ENCODE data around the gene MYH7. TPM values are rescaled to one million over a fixed set of nuclear protein-coding genes. Genes with fewer than 3 reads are reported as not detected.
A peak's percentile ranks its signal among the peaks of the same experiment; 100 is the strongest.

MYH7 gene
- total RNA-seq, 1 experiment from 2014 or later = not detected

DNA sequence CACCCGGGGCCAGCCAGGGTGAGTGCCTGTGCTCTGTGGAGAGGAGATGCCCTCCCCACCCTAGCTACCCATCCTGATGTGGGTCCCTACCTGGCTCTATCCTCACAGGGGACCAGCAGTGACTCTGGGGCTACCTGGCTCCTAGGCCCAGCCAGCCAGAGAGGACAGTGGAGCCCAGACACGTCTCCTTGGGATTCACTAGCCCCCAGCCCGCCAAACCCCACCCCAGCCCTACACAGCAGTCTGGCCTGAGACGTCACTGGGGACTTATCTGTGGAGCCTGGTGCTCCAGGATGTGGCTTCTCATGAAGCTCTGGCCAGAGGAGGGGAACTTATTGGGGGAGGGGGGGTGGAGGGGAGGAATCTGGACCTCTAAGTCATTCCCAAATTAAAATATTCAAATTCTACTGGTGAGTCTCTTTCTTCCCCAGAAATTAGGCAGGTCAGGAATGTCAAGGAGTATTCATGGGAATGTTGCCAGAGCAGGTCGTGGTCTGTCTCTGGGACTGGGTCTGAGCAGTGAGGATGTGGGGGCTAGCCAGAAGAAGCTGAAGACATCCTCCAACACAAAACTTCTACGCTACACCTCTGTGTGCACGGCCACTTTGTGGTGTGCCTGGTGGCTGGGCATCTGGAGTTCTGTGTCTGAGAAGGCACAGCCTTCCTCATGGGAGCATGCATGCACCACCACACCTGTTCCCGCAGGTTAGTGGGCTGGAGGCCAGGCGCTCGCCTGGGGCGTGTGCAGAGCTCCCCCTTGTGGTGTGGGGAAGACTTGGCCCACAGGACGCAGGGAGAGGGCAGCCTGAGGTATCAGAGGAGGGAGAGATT is 55.9 kb downstream of the MYH7 start (continued):
- TF ChIP-seq, protein P1, sequence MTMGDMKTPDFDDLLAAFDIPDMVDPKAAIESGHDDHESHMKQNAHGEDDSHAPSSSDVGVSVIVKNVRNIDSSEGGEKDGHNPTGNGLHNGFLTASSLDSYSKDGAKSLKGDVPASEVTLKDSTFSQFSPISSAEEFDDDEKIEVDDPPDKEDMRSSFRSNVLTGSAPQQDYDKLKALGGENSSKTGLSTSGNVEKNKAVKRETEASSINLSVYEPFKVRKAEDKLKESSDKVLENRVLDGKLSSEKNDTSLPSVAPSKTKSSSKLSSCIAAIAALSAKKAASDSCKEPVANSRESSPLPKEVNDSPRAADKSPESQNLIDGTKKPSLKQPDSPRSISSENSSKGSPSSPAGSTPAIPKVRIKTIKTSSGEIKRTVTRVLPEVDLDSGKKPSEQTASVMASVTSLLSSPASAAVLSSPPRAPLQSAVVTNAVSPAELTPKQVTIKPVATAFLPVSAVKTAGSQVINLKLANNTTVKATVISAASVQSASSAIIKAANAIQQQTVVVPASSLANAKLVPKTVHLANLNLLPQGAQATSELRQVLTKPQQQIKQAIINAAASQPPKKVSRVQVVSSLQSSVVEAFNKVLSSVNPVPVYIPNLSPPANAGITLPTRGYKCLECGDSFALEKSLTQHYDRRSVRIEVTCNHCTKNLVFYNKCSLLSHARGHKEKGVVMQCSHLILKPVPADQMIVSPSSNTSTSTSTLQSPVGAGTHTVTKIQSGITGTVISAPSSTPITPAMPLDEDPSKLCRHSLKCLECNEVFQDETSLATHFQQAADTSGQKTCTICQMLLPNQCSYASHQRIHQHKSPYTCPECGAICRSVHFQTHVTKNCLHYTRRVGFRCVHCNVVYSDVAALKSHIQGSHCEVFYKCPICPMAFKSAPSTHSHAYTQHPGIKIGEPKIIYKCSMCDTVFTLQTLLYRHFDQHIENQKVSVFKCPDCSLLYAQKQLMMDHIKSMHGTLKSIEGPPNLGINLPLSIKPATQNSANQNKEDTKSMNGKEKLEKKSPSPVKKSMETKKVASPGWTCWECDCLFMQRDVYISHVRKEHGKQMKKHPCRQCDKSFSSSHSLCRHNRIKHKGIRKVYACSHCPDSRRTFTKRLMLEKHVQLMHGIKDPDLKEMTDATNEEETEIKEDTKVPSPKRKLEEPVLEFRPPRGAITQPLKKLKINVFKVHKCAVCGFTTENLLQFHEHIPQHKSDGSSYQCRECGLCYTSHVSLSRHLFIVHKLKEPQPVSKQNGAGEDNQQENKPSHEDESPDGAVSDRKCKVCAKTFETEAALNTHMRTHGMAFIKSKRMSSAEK (CRISPR knock-in tag; IDR thresholded peaks at IDR 0.05; ENCODE audit: borderline replicate concordance) = no peak
- TF ChIP-seq GABPB1 (CRISPR knock-in tag; IDR thresholded peaks at IDR 0.05) = peak; percentile 54; the same call in 1 of the 2 replicates

GRCh38 chr14:23378612-23379220 is 56.7 kb downstream of the MYH7 start:
- TF ChIP-seq AR (CRISPR knock-in tag; IDR thresholded peaks at IDR 0.05) = no peak
- TF ChIP-seq ZNF138 (CRISPR knock-in tag; conservative IDR thresholded peaks at IDR 0.05) = no peak
- TF ChIP-seq HMGA2 (CRISPR knock-in tag; IDR thresholded peaks at IDR 0.05) = no peak
- no peak for TF ChIP-seq ZNF121 (CRISPR knock-in tag; IDR thresholded peaks at IDR 0.05)
- no peak for TF ChIP-seq CREB1 (CRISPR knock-in tag; IDR thresholded peaks at IDR 0.05)
- TF ChIP-seq, protein P2, sequence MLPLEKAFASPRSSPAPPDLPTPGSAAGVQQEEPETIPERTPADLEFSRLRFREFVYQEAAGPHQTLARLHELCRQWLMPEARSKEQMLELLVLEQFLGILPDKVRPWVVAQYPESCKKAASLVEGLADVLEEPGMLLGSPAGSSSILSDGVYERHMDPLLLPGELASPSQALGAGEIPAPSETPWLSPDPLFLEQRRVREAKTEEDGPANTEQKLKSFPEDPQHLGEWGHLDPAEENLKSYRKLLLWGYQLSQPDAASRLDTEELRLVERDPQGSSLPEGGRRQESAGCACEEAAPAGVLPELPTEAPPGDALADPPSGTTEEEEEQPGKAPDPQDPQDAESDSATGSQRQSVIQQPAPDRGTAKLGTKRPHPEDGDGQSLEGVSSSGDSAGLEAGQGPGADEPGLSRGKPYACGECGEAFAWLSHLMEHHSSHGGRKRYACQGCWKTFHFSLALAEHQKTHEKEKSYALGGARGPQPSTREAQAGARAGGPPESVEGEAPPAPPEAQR (CRISPR knock-in tag; IDR thresholded peaks at IDR 0.05) = no peak
- TF ChIP-seq ATF1 (CRISPR knock-in tag; IDR thresholded peaks at IDR 0.05) = no peak
- TF ChIP-seq IRF1 (CRISPR knock-in tag; IDR thresholded peaks at IDR 0.05) = no peak
- TF ChIP-seq MYBL2 (CRISPR knock-in tag; IDR thresholded peaks at IDR 0.05) = no peak
- TF ChIP-seq SP1 (CRISPR knock-in tag; conservative IDR thresholded peaks at IDR 0.05) = no peak
- no peak for TF ChIP-seq SMAD3 (CRISPR knock-in tag; IDR thresholded peaks at IDR 0.05; ENCODE audit: borderline replicate concordance)
- no peak for TF ChIP-seq ZNF671 (CRISPR knock-in tag; IDR thresholded peaks at IDR 0.05)
- no peak for TF ChIP-seq GTF2I (CRISPR knock-in tag; conservative IDR thresholded peaks at IDR 0.05)
- TF ChIP-seq, protein P3, sequence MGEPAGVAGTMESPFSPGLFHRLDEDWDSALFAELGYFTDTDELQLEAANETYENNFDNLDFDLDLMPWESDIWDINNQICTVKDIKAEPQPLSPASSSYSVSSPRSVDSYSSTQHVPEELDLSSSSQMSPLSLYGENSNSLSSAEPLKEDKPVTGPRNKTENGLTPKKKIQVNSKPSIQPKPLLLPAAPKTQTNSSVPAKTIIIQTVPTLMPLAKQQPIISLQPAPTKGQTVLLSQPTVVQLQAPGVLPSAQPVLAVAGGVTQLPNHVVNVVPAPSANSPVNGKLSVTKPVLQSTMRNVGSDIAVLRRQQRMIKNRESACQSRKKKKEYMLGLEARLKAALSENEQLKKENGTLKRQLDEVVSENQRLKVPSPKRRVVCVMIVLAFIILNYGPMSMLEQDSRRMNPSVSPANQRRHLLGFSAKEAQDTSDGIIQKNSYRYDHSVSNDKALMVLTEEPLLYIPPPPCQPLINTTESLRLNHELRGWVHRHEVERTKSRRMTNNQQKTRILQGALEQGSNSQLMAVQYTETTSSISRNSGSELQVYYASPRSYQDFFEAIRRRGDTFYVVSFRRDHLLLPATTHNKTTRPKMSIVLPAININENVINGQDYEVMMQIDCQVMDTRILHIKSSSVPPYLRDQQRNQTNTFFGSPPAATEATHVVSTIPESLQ (CRISPR knock-in tag; IDR thresholded peaks at IDR 0.05) = no peak
- no peak for TF ChIP-seq CBFB (CRISPR knock-in tag; IDR thresholded peaks at IDR 0.05; ENCODE audit: low read depth)
- TF ChIP-seq ESRRA (CRISPR knock-in tag; IDR thresholded peaks at IDR 0.05; ENCODE audit: borderline replicate concordance) = no peak
- TF ChIP-seq ZNF263 (CRISPR knock-in tag; IDR thresholded peaks at IDR 0.05; ENCODE audit: low read depth) = no peak
- no peak for TF ChIP-seq USF2 (CRISPR knock-in tag; IDR thresholded peaks at IDR 0.05)
- no peak for TF ChIP-seq NFE2L1 (CRISPR knock-in tag; IDR thresholded peaks at IDR 0.05)
- TF ChIP-seq SOX15 (CRISPR knock-in tag; IDR thresholded peaks at IDR 0.05) = no peak
- no peak for ATAC-seq
- Mint-ChIP-seq H3K36me3 (no peaks in the 10 kb centered on the region), H3K4me3 (no peak overlapping the region), H3K4me1 (peaks cover 11% of the 10 kb centered on the region), H3K27ac (no peak overlapping the region), H3K9me3 (no peaks in the 10 kb centered on the region), H3K27me3 (ENCODE audit: low read depth) (peaks cover 59% of the 10 kb centered on the region)
- CTCF ChIA-PET = interaction anchor here (0.6 to 6.4 kb wide), 20 partner anchors 10 to 284 kb away, joined by 3 to 95 read pairs (median 17); partner anchors contain the start of genes ACIN1, C14orf119, EFS and PABPN1
- DNase-seq (ENCODE audit: low spot score) = no peak
- POLR2A ChIA-PET = no interaction called here

Measured in WTC11 (cell line).